ENCODE measurements around the gene ATP6V0B.

- TF ChIP-seq POLR2A (IDR thresholded peaks at IDR 0.05) (no peak), CTCF (IDR thresholded peaks at IDR 0.05) (no peak)
These were observed 24.7 kb downstream of the ATP6V0B start for GRCh38 chr1:43999455-43999854.
